Caki2 (cell line): ENCODE data around the gene SENP8. TPM values are rescaled to one million over a fixed set of nuclear protein-coding genes. Genes with fewer than 3 reads are reported as not detected.

Experiments used
- DNase-seq: peaks from one replicate; pipeline ENCODE4 v3.0.0-alpha.2; 2015; ENCODE audit warnings: low read depth
- in situ Hi-C: cut with HindIII; loops from 2 replicates; pipeline ENCODE4 v1.10.0; 2016; ENCODE audit warnings: low sequenced_read_pairs, low pct_unique_long_range_greater_than_20kb, mixed read lengths
- total RNA-seq: library from RNA; depleted of rRNA; stranded (reverse); fragments of >200 nt; shearing (Covaris generic); gene quantifications from 2 replicates; pipeline ENCODE4 v1.2.3, GENCODE V29; 2014; ENCODE audit warnings: low replicate concordance

SENP8 gene
- total RNA-seq, 1 experiment from 2014 or later: 2.1 TPM

- DNase-seq: no peak
- in situ Hi-C loops: no loop called here
Measured at GRCh38 chr15:72146221-72146620, 28.0 kb downstream of the SENP8 start.

- in situ Hi-C loops: no loop called here
Measured at GRCh38 chr15:72146934-72147333, 28.7 kb downstream of the SENP8 start.

GRCh38 chr15:72147418-72147817, 29.2 kb downstream of the SENP8 start:
- DNase-seq: no peak
- in situ Hi-C loops: no loop called here

More at GRCh38 chr15:72146934-72147333, 28.7 kb downstream of the SENP8 start:
- DNase-seq: no peak

- in situ Hi-C loops: no loop called here
- DNase-seq: peak; percentile 15
Measured at GRCh38 chr15:72153269-72154000, 35.2 kb downstream of the SENP8 start.

GRCh38 chr15:72154316-72154715, 36.1 kb downstream of the SENP8 start:
- DNase-seq: no peak
- in situ Hi-C loops: no loop called here

GRCh38 chr15:72155003-72155621, 36.9 kb downstream of the SENP8 start:
- peak; percentile 89 for DNase-seq
- in situ Hi-C loops: no loop called here

- peak; percentile 82 for DNase-seq
- in situ Hi-C loops: no loop called here
Measured at GRCh38 chr15:72155635-72156616, 37.7 kb downstream of the SENP8 start.

GRCh38 chr15:72156928-72157327, 38.7 kb downstream of the SENP8 start:
- DNase-seq: no peak
- in situ Hi-C loops: no loop called here

GRCh38 chr15:72160696-72161245, 42.6 kb downstream of the SENP8 start:
- no peak for DNase-seq
- in situ Hi-C loops: no loop called here

GRCh38 chr15:72161361-72162132, 43.3 kb downstream of the SENP8 start:
- no peak for DNase-seq
- in situ Hi-C loops: no loop called here

GRCh38 chr15:72162569-72162968, 44.4 kb downstream of the SENP8 start:
- in situ Hi-C loops: no loop called here
- no peak for DNase-seq

GRCh38 chr15:72163719-72164118, 45.5 kb downstream of the SENP8 start:
- DNase-seq: no peak
- in situ Hi-C loops: no loop called here

- in situ Hi-C loops: no loop called here
- DNase-seq: no peak
Measured at GRCh38 chr15:72166716-72167417, 48.7 kb downstream of the SENP8 start.

- no peak for DNase-seq
- in situ Hi-C loops: no loop called here
Measured at GRCh38 chr15:72167445-72167844, 49.2 kb downstream of the SENP8 start.

- in situ Hi-C loops: no loop called here
- no peak for DNase-seq
Measured at GRCh38 chr15:72168131-72168807, 50.1 kb downstream of the SENP8 start.

GRCh38 chr15:72168808-72169190, 50.6 kb downstream of the SENP8 start:
- no peak for DNase-seq
- in situ Hi-C loops: no loop called here
